Panc1 (cell line): ENCODE measurements around the gene AGBL3. TPM values are rescaled to one million over a fixed set of nuclear protein-coding genes. Genes with fewer than 3 reads are reported as not detected.

Source experiments
- ATAC-seq: fragments of 200-7000 bp; cut with Tn5 transposase; 2 replicates; pipeline ENCODE4 v1.9.1; 2020; ENCODE audit warnings: mild to moderate bottlenecking, moderate library complexity
- BruUV-seq: library from RNA; stranded (reverse); fragments of 400-500 nt; replicated peaks from 2 replicates; lab custom pipeline; 2021; lab: Mats Ljungman, UMichigan
- CTCF ChIA-PET: fragments of 300-600 bp; sonication (Branson Sonifier 250); formaldehyde crosslinking; loops from one replicate; lab custom pipeline; 2022; ENCODE audit warnings: antibody characterized with exemption; lab: Charles Lee
- POLR2A ChIA-PET: fragments of 300-600 bp; sonication (Branson Sonifier 250); formaldehyde crosslinking; loops from one replicate; lab custom pipeline; 2022; ENCODE audit warnings: antibody characterized with exemption; lab: Charles Lee
- DNase-seq: peaks from one replicate; pipeline ENCODE4 v3.0.0-alpha.2; 2010; ENCODE audit warnings: low read depth, low spot score
- H3K27ac ChIP-seq: 2 replicates; pipeline ENCODE4 v1.5.1; 2011; ENCODE audit warnings: mild to moderate bottlenecking, low read length, inconsistent platforms
- H3K27me3 ChIP-seq: fragments of 200-500 bp; sonication (Bioruptor generic); 2 replicates; pipeline ENCODE4 v1.6.0; 2014; ENCODE audit warnings: low read length, inconsistent platforms; ENCODE audit not compliant: control insufficient read depth, insufficient read depth
- H3K36me3 ChIP-seq: fragments of 200-500 bp; sonication (Bioruptor generic); 2 replicates; pipeline ENCODE4 v1.5.1; 2014; ENCODE audit warnings: inconsistent platforms, mild to moderate bottlenecking, low read length, moderate library complexity; ENCODE audit not compliant: control insufficient read depth, insufficient read depth
- H3K4me1 ChIP-seq: 2 replicates; pipeline ENCODE4 v1.5.1; 2011; ENCODE audit warnings: inconsistent platforms, mild to moderate bottlenecking, low read length, moderate library complexity; ENCODE audit not compliant: control insufficient read depth, insufficient read depth
- H3K4me3 ChIP-seq, 2 experiments: 2 replicates each; pipeline ENCODE4 v1.5.1; 2011 to 2012; ENCODE audit warnings: low read depth in 2 of 2, low read length in 2 of 2, mild to moderate bottlenecking in 2 of 2, inconsistent platforms in 1 of 2, moderate library complexity in 1 of 2
- H3K9me3 ChIP-seq: fragments of 200-500 bp; sonication (Bioruptor generic); 2 replicates; pipeline ENCODE4 v1.5.1; 2014; ENCODE audit warnings: low read depth, mild to moderate bottlenecking, inconsistent platforms, low read length, moderate library complexity; ENCODE audit not compliant: control insufficient read depth, insufficient read depth
- POLR2AphosphoS5 ChIP-seq: IDR thresholded peaks from 2 replicates; pipeline ENCODE4 v1.6.1; 2012; ENCODE audit warnings: mild to moderate bottlenecking, low read depth, low read length, moderate library complexity
- REST ChIP-seq, 2 experiments: IDR thresholded peaks; 2 replicates each; pipeline ENCODE4 v1.6.1; 2011 to 2012; ENCODE audit warnings: low read depth in 2 of 2, control low read depth in 1 of 2, low read length in 1 of 2, mild to moderate bottlenecking in 1 of 2, moderate library complexity in 1 of 2; ENCODE audit not compliant: insufficient read depth in 1 of 2
- SIN3A ChIP-seq: IDR thresholded peaks from 2 replicates; pipeline ENCODE4 v1.6.1; 2012; ENCODE audit warnings: low read depth, mild to moderate bottlenecking, low read length, moderate library complexity, borderline replicate concordance; ENCODE audit not compliant: insufficient read depth
- TCF7L2 ChIP-seq: IDR thresholded peaks from 2 replicates; pipeline ENCODE4 v1.6.1; 2011; ENCODE audit warnings: mild to moderate bottlenecking, low read depth, low read length, inconsistent platforms
- in situ Hi-C: cut with HindIII; loops from 2 replicates; pipeline ENCODE4 v1.10.0; 2016; ENCODE audit warnings: low sequenced_read_pairs, low pct_unique_long_range_greater_than_20kb
- intact Hi-C: fragments of 100-400 bp; cut with micrococcal nuclease; formaldehyde crosslinking; loops from one replicate; pipeline ENCODE4 v1.10.0; 2022; ENCODE audit not compliant: unreplicated experiment
- total RNA-seq: library from RNA; stranded (reverse); gene quantifications from one replicate; pipeline ENCODE4 v1.2.1, GENCODE V29; 2021; ENCODE audit not compliant: unreplicated experiment
- TF ChIP-seq, protein P1 (sequence below): fragments of 450-650 bp; IDR thresholded peaks from 2 replicates; pipeline ENCODE4 v1.5.1; 2017; ENCODE audit warnings: mild to moderate bottlenecking

Gene AGBL3
- total RNA-seq, 1 experiment from 2014 or later: 2.5 TPM

DNA sequence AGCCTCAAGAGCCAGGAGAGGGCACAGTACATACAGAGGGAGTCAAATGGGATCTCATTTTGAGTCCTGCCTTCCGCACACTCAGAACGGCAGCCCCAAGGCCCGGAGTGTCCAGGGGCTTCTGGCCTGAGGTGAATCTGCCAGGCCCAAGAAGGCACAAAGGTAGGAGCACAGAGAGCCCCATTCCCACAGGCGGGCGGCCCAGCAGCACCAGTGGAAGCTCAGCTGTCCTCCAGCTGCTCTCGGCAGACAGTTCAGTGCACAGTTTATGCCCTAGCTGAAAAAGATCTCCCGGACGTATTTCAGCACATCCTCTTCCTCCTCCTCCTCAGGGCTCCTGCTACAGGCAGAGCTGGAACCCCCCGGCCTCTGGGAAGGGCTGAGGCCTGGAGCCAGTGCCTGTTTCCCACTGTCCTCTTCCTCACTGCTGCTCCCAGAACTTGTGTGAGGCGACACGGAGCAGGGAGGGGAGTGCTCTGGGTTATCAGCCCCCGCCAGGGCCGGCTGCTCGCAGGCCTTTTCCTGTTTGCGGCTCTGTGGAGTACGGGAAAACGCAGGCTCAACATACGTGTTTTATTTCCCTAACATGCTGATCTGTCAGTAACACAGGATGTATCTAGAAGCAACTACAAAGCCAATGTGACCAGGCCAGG lies 180.2 kb downstream of the AGBL3 start:
- ATAC-seq: no peak
- peaks cover 5% of the 10 kb centered on the region for H3K36me3 ChIP-seq
- ChIA-PET CTCF (no interaction called here), POLR2A (no interaction called here)
- peaks cover 10% of the 10 kb centered on the region for H3K4me1 ChIP-seq
- no peak overlapping the region for H3K4me3 ChIP-seq
- intact Hi-C loops: no loop called here
- in situ Hi-C loops: no loop called here
- BruUV-seq: no TSS peak
- TF ChIP-seq SIN3A (no peak), POLR2AphosphoS5 (no peak), TCF7L2 (no peak), REST (IDR thresholded peaks at IDR 0.05; ENCODE audit: insufficient read depth in 1 of 2, low read depth in 2 of 2, low read length in 1 of 2) (no peak)
- no peaks in the 10 kb centered on the region for H3K27me3 ChIP-seq
- no peaks in the 10 kb centered on the region for H3K9me3 ChIP-seq
- no peak overlapping the region for H3K27ac ChIP-seq
- no peak for DNase-seq

- in situ Hi-C loops: no loop called here
- intact Hi-C loops: no loop called here
- Histone ChIP-seq H3K27ac (no peak overlapping the region), H3K4me3 (no peak overlapping the region), H3K4me1 (peaks cover 10% of the 10 kb centered on the region), H3K9me3 (no peaks in the 10 kb centered on the region), H3K36me3 (peaks cover 5% of the 10 kb centered on the region), H3K27me3 (no peaks in the 10 kb centered on the region)
- CTCF ChIA-PET: no interaction called here
- POLR2A ChIA-PET: no interaction called here
- DNase-seq (no peak), ATAC-seq (no peak)
- TF ChIP-seq, protein P1, sequence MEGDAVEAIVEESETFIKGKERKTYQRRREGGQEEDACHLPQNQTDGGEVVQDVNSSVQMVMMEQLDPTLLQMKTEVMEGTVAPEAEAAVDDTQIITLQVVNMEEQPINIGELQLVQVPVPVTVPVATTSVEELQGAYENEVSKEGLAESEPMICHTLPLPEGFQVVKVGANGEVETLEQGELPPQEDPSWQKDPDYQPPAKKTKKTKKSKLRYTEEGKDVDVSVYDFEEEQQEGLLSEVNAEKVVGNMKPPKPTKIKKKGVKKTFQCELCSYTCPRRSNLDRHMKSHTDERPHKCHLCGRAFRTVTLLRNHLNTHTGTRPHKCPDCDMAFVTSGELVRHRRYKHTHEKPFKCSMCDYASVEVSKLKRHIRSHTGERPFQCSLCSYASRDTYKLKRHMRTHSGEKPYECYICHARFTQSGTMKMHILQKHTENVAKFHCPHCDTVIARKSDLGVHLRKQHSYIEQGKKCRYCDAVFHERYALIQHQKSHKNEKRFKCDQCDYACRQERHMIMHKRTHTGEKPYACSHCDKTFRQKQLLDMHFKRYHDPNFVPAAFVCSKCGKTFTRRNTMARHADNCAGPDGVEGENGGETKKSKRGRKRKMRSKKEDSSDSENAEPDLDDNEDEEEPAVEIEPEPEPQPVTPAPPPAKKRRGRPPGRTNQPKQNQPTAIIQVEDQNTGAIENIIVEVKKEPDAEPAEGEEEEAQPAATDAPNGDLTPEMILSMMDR: no peak
- TF ChIP-seq POLR2AphosphoS5 (no peak), REST (IDR thresholded peaks at IDR 0.05; ENCODE audit: insufficient read depth in 1 of 2, low read depth in 2 of 2, low read length in 1 of 2) (no peak), TCF7L2 (no peak), SIN3A (no peak)
- BruUV-seq: no TSS peak
Measured at GRCh38 chr7:135167365-135167917, 181.1 kb downstream of the AGBL3 start.
